Right ventricle myocardium inferior (tissue), 1 donor: Measurements from ENCODE around the gene RNF167. TPM values are rescaled to one million over a fixed set of nuclear protein-coding genes. Genes with fewer than 3 reads are reported as not detected.
A peak's percentile ranks its signal among the peaks of the same experiment; 100 is the strongest.

Experiments
- ATAC-seq: fragments of 200-7000 bp; cut with Tn5 transposase; one replicate; pipeline ENCODE4 v1.9.1; 2020; ENCODE audit warnings: mild to moderate bottlenecking, moderate library complexity
- DNase-seq: peaks from one replicate; pipeline ENCODE4 v3.0.0; 2021; ENCODE audit errors: missing footprints
- intact Hi-C: fragments of 100-400 bp; cut with DNase I; formaldehyde crosslinking; loops from one replicate; pipeline ENCODE4 v1.11.0; 2022
- total RNA-seq: library from RNA; stranded (reverse); fragmentation: NEBNext Ultra II Directional; extraction: Animal tissue kit (Norgen Biotek cat#: 25700); gene quantifications from one replicate; pipeline ENCODE4 v1.2.1, GENCODE V29; 2021
- donor health status: DM: no; HTN: yes; CAD: no; lungs with severe emphysema.

The RNF167 gene
- total RNA-seq, 1 donor from 2014 or later: 91.8 TPM

DNA sequence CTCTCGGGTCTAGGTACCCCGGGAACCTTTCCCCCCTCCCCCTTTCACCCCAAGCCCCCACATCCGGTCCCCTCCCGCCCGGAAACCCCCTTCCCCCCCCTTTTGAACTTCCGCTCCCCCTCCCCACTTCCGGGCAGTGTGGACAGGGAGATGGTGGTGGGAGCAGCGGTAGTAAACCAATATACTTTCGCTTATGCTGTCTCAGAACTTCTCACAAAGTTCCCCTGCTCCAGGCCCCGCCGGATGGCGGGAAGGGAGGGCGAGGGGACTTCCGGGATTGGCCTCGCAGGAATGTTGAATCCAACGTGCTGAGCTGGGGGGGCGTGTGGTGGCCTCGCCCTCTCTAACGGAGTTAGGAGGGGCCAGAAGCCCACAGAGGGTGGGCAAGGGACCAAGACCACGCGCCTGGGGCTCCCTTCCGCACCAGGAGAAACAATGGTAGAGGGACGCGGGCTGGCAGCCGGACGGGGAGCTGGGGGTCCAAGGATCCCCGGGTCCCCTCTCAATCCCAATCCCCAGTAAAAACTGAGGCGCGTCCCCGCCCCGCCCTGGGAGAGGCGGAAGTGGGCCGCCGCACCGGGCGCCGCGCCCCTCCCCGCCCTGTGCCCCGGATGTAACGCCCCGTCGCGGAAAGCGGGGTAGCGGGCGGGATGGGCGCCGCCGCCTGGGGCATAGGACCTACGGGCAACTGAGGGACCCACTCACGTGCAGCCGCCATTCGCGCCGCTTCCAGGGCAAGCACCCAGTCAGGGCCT lies 7.5 kb downstream of the RNF167 start:
- DNase-seq: peak; percentile 88
- peak; percentile 32 for ATAC-seq
- intact Hi-C loops: loop anchor here (1.0 to 5.0 kb wide), 3 partner anchors 7 to 40 kb away; partner anchors contain the start of genes CAMTA2, RNF167, SLC25A11 and SPAG7

GRCh38 chr17:4948166-4948930 lies 8.3 kb downstream of the RNF167 start, which contains the start of gene PFN1:
Gene PFN1 (minus strand): TSS chr17:4948530. CDS start chr17:4948394, 136 bp downstream.
- ATAC-seq (peak; percentile 81), DNase-seq (peak; percentile 94)
- intact Hi-C loops: loop anchor here (1.0 to 5.0 kb wide), 3 partner anchors 8 to 39 kb away; partner anchors contain the start of genes CAMTA2, RNF167, SLC25A11 and SPAG7

- intact Hi-C loops: loop anchor here (1.0 to 5.0 kb wide), 3 partner anchors 9 to 38 kb away; partner anchors contain the start of genes CAMTA2, RNF167, SLC25A11 and SPAG7
- peak; percentile 86 for ATAC-seq
Measured at GRCh38 chr17:4948931-4949320, 8.9 kb downstream of the RNF167 start.

GRCh38 chr17:4949321-4950074 lies 9.4 kb downstream of the RNF167 start:
- peak; percentile 35 for ATAC-seq
- intact Hi-C loops: loop anchor here (5.0 kb wide), 1 partner anchor 38 kb away; the partner anchor contains the start of gene CAMTA2

More at GRCh38 chr17:4948931-4949320, 8.9 kb downstream of the RNF167 start:
- peak; percentile 92 for DNase-seq

GRCh38 chr17:4950075-4950745 lies 10.1 kb downstream of the RNF167 start:
- intact Hi-C loops: no loop called here
- ATAC-seq: no peak
- peak; percentile 87 for DNase-seq

More at GRCh38 chr17:4949321-4950074, 9.4 kb downstream of the RNF167 start:
- peak; percentile 88 for DNase-seq

- intact Hi-C loops: no loop called here
- DNase-seq (no peak), ATAC-seq (no peak)
Measured at GRCh38 chr17:4950746-4951204, 10.7 kb downstream of the RNF167 start, which contains the start of gene ENO3. Gene ENO3 (plus strand): TSS chr17:4951119. CDS start chr17:4951830, 711 bp downstream.

GRCh38 chr17:4951486-4951885 lies 11.4 kb downstream of the RNF167 start:
- no peak for ATAC-seq
- intact Hi-C loops: no loop called here

DNA sequence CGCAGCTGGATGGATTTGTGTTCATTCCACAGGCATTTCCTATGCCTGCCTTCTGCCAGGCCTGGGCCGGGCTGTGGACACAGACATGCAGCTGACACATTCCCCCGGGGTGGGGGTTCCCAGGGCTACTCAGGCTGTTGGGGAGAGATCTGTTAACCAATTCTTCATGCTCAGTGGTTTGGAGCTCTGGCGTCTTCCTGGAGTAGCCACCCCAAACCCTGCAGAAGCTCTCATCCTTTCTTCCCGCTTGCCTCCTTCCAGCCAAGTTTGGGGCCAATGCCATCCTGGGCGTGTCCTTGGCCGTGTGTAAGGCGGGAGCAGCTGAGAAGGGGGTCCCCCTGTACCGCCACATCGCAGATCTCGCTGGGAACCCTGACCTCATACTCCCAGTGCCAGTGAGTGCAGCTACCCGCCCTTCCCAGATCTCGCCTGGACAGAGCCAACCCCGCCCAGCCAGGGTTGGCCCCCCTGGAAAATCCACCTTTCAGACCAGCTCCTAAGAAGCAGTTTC lies 13.4 kb downstream of the RNF167 start:
- intact Hi-C loops: no loop called here
- no peak for DNase-seq
- no peak for ATAC-seq

More at GRCh38 chr17:4951486-4951885, 11.4 kb downstream of the RNF167 start:
- no peak for DNase-seq

- no peak for DNase-seq
- ATAC-seq: no peak
- intact Hi-C loops: no loop called here
Measured at GRCh38 chr17:4955091-4955490, 15.0 kb downstream of the RNF167 start.

DNA sequence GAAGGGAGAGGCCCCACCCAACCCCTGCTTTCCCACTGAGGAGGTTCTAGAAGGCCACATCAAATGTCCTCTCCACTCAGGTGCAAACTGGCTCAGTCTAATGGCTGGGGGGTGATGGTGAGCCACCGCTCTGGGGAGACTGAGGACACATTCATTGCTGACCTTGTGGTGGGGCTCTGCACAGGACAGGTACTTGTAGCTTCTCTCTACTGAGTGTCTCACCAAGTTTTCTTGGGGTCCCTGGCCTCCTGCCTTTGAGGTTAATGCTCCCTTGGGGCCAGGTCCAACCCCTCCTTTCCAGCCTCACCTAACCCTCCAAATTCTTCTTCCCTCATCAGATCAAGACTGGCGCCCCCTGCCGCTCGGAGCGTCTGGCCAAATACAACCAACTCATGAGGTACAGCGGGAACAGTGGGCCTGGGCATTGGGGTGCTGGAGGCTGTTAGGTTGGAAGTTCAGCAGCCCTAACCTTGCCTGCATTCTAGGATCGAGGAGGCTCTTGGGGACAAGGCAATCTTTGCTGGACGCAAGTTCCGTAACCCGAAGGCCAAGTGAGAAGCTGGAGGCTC lies 16.5 kb downstream of the RNF167 start:
- ATAC-seq: no peak
- no peak for DNase-seq
- intact Hi-C loops: no loop called here

- no peak for ATAC-seq
Measured at GRCh38 chr17:4958102-4958501, 18.0 kb downstream of the RNF167 start.

DNA sequence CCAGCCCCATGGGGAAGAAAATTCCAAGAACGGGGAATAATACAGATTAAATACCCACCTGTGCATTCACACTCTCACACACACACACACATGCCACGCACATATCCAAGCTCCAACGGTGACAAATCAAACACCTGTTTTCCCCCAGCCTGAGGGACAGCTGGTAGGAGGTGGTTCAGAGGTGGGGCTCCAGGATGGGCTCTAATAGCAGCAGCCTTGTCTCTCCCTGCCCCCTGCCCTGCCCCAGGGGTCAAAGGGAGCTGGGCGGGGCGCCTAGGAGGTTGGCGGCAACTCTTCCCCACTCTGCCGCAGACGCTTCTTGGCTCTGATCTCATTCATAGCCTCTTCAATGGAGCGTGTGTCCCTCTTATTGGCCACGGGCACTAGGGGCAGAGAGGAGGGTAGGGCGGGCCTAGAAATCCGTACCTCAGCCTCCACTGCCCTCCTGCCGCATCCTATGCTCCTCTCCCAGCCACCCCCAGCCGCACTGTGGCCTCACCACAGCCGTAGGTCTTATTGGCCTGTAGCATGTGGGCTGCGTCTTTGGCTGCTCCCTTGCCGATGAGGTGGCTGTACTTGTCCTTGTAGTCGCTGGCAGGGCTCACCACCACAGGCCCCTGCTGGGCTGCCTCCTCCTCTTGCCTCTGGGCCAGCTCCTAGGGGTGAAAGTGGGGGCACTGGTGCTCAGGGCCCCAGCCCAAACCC lies 19.3 kb downstream of the RNF167 start:
- no peak for ATAC-seq
- no peak for DNase-seq
- intact Hi-C loops: no loop called here

More at GRCh38 chr17:4958102-4958501, 18.0 kb downstream of the RNF167 start:
- no peak for DNase-seq
- intact Hi-C loops: no loop called here

- intact Hi-C loops: no loop called here
- no peak for DNase-seq
- ATAC-seq: no peak
Measured at GRCh38 chr17:4960279-4960922, 20.3 kb downstream of the RNF167 start.

DNA sequence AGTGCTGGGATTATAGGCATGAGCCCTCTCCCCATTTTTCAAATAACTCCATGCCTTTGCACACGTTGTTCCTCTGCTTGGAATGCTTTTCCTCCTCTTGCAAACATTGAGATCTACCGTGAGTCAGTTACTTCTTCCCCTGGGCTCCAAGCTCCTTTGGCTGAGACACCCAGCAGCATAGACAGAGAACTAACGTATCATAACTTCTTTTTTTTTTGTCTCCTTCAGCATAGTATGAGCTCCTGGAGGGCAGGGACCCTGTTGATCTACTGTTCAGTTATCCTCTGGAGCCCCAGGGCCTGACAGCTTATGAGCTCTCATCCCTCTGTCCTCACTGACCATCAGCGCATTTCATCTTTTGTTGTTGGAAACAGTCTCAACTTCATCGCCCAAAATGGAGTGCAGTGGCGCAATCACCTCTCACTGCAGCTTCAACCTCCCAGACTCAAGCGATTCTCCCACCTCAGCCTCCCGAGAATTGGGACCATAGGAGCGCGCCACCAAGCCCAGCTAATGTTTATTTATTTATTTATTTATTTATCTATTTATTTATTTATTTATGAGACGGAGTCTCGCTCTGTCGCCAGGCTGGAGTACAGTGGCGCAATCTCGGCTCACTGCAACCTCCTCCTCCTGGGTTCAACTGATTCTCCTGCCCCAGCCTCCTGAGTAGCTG lies 25.4 kb downstream of the RNF167 start:
- ATAC-seq (no peak), DNase-seq (no peak)
- intact Hi-C loops: loop anchor here (5.0 kb wide), 1 partner anchor 58 kb away; no protein-coding TSS in a partner anchor

DNA sequence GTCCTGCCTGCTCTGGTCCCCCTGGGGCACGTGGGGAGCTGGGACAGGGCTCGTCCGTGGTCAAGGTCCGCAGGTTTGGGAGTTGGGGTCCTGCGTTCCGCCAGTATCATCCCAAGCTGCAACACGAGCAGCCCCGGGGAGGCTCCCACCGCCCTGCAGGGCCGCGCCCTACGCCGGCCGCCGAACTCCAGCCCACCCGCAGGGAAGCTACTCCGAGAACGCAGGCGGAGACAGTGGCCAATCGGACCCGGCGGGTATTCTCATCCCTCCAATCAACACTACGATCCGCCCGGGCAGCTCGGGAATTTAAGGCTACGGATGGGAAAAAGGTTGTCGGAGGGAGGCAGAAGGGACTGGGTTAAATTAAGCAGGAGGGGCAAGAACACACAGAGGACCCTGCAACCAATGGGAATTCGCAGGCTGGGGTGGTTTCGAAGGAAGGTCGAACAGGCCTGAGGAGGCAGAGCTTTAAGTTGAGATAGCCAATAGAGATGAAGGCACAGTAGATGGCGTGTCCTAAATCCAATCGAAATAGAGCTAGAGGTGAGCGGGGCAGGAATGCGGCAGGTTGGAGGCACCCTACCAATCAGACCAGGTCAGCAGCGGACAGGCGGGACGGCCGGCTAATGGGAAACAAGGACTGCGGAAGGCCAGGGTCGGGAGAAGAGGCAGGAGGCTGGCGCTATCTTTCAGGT lies 26.9 kb downstream of the RNF167 start:
- intact Hi-C loops: loop anchor here (1.0 to 5.0 kb wide), 3 partner anchors 19 to 60 kb away; partner anchors contain the start of genes PFN1, RNF167 and SLC25A11
- peak; percentile 99 for DNase-seq
- ATAC-seq: peak; percentile 92
